ENCODE measurements around the gene MAP3K14.

Gene MAP3K14

GRCh38 chr17:45338996-45339535 lies 22.2 kb upstream of the MAP3K14 start:
- DNase-seq (ENCODE audit: low read depth) = no peak

GRCh38 chr17:45338023-45338781 lies 21.4 kb upstream of the MAP3K14 start:
- DNase-seq (ENCODE audit: low read depth) = no peak

- DNase-seq (ENCODE audit: low read depth) = no peak
Observed at GRCh38 chr17:45336390-45337182, 19.8 kb upstream of the MAP3K14 start.

- DNase-seq (ENCODE audit: low read depth) = no peak
Observed at GRCh38 chr17:45335721-45336120, 18.9 kb upstream of the MAP3K14 start.

GRCh38 chr17:45334701-45335677 lies 18.2 kb upstream of the MAP3K14 start:
- DNase-seq (ENCODE audit: low read depth) = no peak

GRCh38 chr17:45334231-45334630 lies 17.4 kb upstream of the MAP3K14 start:
- no peak for DNase-seq (ENCODE audit: low read depth)

GRCh38 chr17:45333702-45334092 lies 16.9 kb upstream of the MAP3K14 start:
- no peak for DNase-seq (ENCODE audit: low read depth)

- no peak for DNase-seq (ENCODE audit: low read depth)
Observed at GRCh38 chr17:45332989-45333701, 16.3 kb upstream of the MAP3K14 start.

GRCh38 chr17:45332505-45332904 lies 15.7 kb upstream of the MAP3K14 start:
- no peak for DNase-seq (ENCODE audit: low read depth)

- DNase-seq (ENCODE audit: low read depth) = no peak
Observed at GRCh38 chr17:45326626-45327025, 9.8 kb upstream of the MAP3K14 start.

GRCh38 chr17:45325810-45326209 lies 9.0 kb upstream of the MAP3K14 start:
- DNase-seq (ENCODE audit: low read depth) = no peak

- DNase-seq (ENCODE audit: low read depth) = no peak
Observed at GRCh38 chr17:45324336-45324735, 7.5 kb upstream of the MAP3K14 start.

GRCh38 chr17:45322168-45322567 lies 5.3 kb upstream of the MAP3K14 start:
- no peak for DNase-seq (ENCODE audit: low read depth)

- no peak for DNase-seq (ENCODE audit: low read depth)
Observed at GRCh38 chr17:45320931-45321461, 4.2 kb upstream of the MAP3K14 start.

- DNase-seq (ENCODE audit: low read depth) = no peak
Observed at GRCh38 chr17:45320349-45320930, 3.6 kb upstream of the MAP3K14 start.

- DNase-seq (ENCODE audit: low read depth) = no peak
Observed at GRCh38 chr17:45319239-45319703, 2.5 kb upstream of the MAP3K14 start.

GRCh38 chr17:45318561-45319230 lies 1.9 kb upstream of the MAP3K14 start:
- DNase-seq (ENCODE audit: low read depth) = no peak

- DNase-seq (ENCODE audit: low read depth) = peak; percentile 99
Observed at GRCh38 chr17:45317111-45317928, 500 bp upstream of the MAP3K14 start.

Measured in T follicular helper cell (primary cell).